GM19324 (cell line): ENCODE data around the gene PDZRN4.
"Not testable (repeated sequence)": the region's sequence is repeated elsewhere in the genome, so short reads cannot be mapped to it uniquely, and the experiment has no call there.

ENCODE experiments used
- ATAC-seq: cut with Tn5 transposase; IDR thresholded peaks from one replicate; pipeline ENCODE4 v1.9.1; 2021; ENCODE audit warnings: mild to moderate bottlenecking, moderate library complexity; ENCODE audit not compliant: unreplicated experiment, low FRiP score

PDZRN4 gene

GRCh38 chr12:41188058-41188840, at the start of gene PDZRN4:
TSS of gene PDZRN4 (plus strand) at chr12:41188320.
- ATAC-seq: no peak

GRCh38 chr12:41140117-41140516, 48.0 kb upstream of the PDZRN4 start:
- ATAC-seq: no peak

- no peak for ATAC-seq
Observed at GRCh38 chr12:41141104-41141503, 47.0 kb upstream of the PDZRN4 start.

GRCh38 chr12:41142376-41142775, 45.7 kb upstream of the PDZRN4 start:
- no peak for ATAC-seq

GRCh38 chr12:41151793-41152192, 36.3 kb upstream of the PDZRN4 start:
- ATAC-seq: no peak

- ATAC-seq: no peak
Observed at GRCh38 chr12:41162461-41162860, 25.7 kb upstream of the PDZRN4 start.

- no peak for ATAC-seq
Observed at GRCh38 chr12:41167701-41168100, 20.4 kb upstream of the PDZRN4 start.

GRCh38 chr12:41174602-41175001, 13.5 kb upstream of the PDZRN4 start:
- ATAC-seq: no peak

- not testable (repeated sequence) for ATAC-seq
Observed at GRCh38 chr12:41179507-41179906, 8.6 kb upstream of the PDZRN4 start.

- ATAC-seq: no peak
Observed at GRCh38 chr12:41184864-41185263, 3.3 kb upstream of the PDZRN4 start.

GRCh38 chr12:41186026-41186425, 2.1 kb upstream of the PDZRN4 start:
- ATAC-seq: no peak

GRCh38 chr12:41188841-41189394, 798 bp downstream of the PDZRN4 start:
- no peak for ATAC-seq

GRCh38 chr12:41189395-41190251, 1.5 kb downstream of the PDZRN4 start:
- no peak for ATAC-seq

- ATAC-seq: no peak
Observed at GRCh38 chr12:41190338-41190737, 2.2 kb downstream of the PDZRN4 start.

GRCh38 chr12:41191549-41191948, 3.4 kb downstream of the PDZRN4 start:
- not testable (repeated sequence) for ATAC-seq

- ATAC-seq: no peak
Observed at GRCh38 chr12:41193311-41193710, 5.2 kb downstream of the PDZRN4 start.

- ATAC-seq: no peak
Observed at GRCh38 chr12:41202051-41202450, 13.9 kb downstream of the PDZRN4 start.

GRCh38 chr12:41205070-41205709, 17.1 kb downstream of the PDZRN4 start:
- ATAC-seq: no peak

GRCh38 chr12:41206298-41206697, 18.2 kb downstream of the PDZRN4 start:
- no peak for ATAC-seq

GRCh38 chr12:41211448-41211847, 23.3 kb downstream of the PDZRN4 start:
- no peak for ATAC-seq

GRCh38 chr12:41212625-41213024, 24.5 kb downstream of the PDZRN4 start:
- ATAC-seq: no peak
